GM12891 (cell line): ENCODE data around the gene LOXHD1.

ENCODE experiments used
- POLR2A ChIP-seq: IDR thresholded peaks from 2 replicates; pipeline ENCODE4 v1.6.1; 2011; ENCODE audit warnings: low read depth, low read length, control low read depth
- POLR2AphosphoS5 ChIP-seq: IDR thresholded peaks from 2 replicates; pipeline ENCODE4 v1.6.1; 2011; ENCODE audit warnings: low read depth, low read length, control low read depth
- TAF1 ChIP-seq: IDR thresholded peaks from 2 replicates; pipeline ENCODE4 v1.6.1; 2011; ENCODE audit warnings: low read depth, low read length, control low read depth

DNA sequence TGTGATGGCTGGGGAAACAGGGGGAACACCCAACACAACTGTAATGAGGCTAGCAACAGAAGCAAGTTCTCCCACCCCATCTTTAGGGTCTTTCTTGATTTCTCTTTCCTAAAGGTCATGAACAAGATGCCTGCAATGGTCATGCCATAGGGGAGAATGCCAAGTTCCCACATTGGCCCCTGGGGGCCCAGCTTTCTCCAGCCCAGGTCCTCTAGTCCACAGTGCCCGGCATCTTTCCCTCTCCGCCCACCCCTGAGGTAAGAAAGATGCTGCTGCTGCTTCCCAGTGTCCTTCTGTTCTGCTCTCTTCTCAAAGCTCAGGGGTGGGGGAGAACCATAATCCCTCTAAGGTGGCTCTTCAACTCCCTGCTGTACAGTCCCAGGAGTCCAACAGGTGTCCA, 78.0 kb downstream of the LOXHD1 start:
- TF ChIP-seq POLR2A (no peak), POLR2AphosphoS5 (no peak), TAF1 (no peak)
